GM13977 (cell line): ENCODE results near the gene AAR2.

Experiments used
- DNase-seq: peaks from one replicate; pipeline ENCODE4 v3.0.0; 2012; ENCODE audit warnings: low spot score
- CTCF ChIP-seq: IDR thresholded peaks from 2 replicates; pipeline ENCODE4 v1.5.1; 2012; ENCODE audit warnings: mild to moderate bottlenecking, control low read depth; ENCODE audit not compliant: insufficient read depth; ENCODE audit errors: extremely low read depth, missing control alignments
- in situ Hi-C: fragments of 300-500 bp; cut with MboI; formaldehyde crosslinking; loops from one replicate; pipeline ENCODE4 v1.12.0; 2022; ENCODE audit warnings: low sequenced_read_pairs, low pct_unique_long_range_greater_than_20kb, mixed read lengths, inconsistent platforms; ENCODE audit not compliant: unreplicated experiment

The AAR2 gene

GRCh38 chr20:36270744-36271638 is 34.7 kb downstream of the AAR2 start:
- in situ Hi-C loops = no loop called here
- TF ChIP-seq CTCF = no peak
- no peak for DNase-seq

GRCh38 chr20:36271639-36272546 is 35.6 kb downstream of the AAR2 start:
- no peak for TF ChIP-seq CTCF

GRCh38 chr20:36272547-36273220 is 36.4 kb downstream of the AAR2 start:
- in situ Hi-C loops = no loop called here
- TF ChIP-seq CTCF = no peak
- no peak for DNase-seq

More at GRCh38 chr20:36271639-36272546, 35.6 kb downstream of the AAR2 start:
- in situ Hi-C loops = no loop called here
- no peak for DNase-seq

GRCh38 chr20:36273414-36274180 is 37.3 kb downstream of the AAR2 start:
- peak; percentile 32 for TF ChIP-seq CTCF
- peak; percentile 52 for DNase-seq
- in situ Hi-C loops = no loop called here

- no peak for DNase-seq
- TF ChIP-seq CTCF = no peak
- in situ Hi-C loops = no loop called here
Measured at GRCh38 chr20:36274181-36274841, 38.0 kb downstream of the AAR2 start.
